Ovary (tissue), 9 donors: ENCODE results near the gene CALHM1. TPM values are rescaled to one million over a fixed set of nuclear protein-coding genes. Genes with fewer than 3 reads are reported as not detected.

ENCODE experiments used
- DNase-seq, 5 donors: peaks; one replicate each; pipeline ENCODE4 v3.0.0-alpha.2; 2019 to 2020
- H3K27ac ChIP-seq, 2 donors: fragments of 200-600 bp; one replicate each; pipeline versions ENCODE4 v1.5.1 to v1.8.0; 2019 to 2022
- H3K27me3 ChIP-seq: fragments of 200-600 bp; one replicate; pipeline ENCODE4 v1.8.0; 2022
- H3K36me3 ChIP-seq: fragments of 200-600 bp; sonication (generic); one replicate; pipeline ENCODE4 v1.5.1; 2019
- H3K4me1 ChIP-seq: one replicate; pipeline ENCODE4 v1.8.1; 2013; ENCODE audit warnings: mild to moderate bottlenecking, moderate library complexity; ENCODE audit not compliant: insufficient read depth
- H3K4me3 ChIP-seq: fragments of 200-600 bp; sonication (generic); one replicate; pipeline ENCODE4 v1.5.1; 2017
- H3K9me3 ChIP-seq, 2 donors: fragments of 200-600 bp in 1 of 2; sonication (generic) in 1 of 2; one replicate each; pipeline versions ENCODE4 v1.5.1 to v1.8.1; 2013 to 2019; ENCODE audit warnings: mild to moderate bottlenecking in 1 of 2, moderate library complexity in 1 of 2
- CTCF ChIP-seq, 3 donors: fragments of 450-650 bp in 2 of 3; fragments of 200-600 bp in 1 of 3; IDR thresholded peaks; one replicate each; pipeline versions ENCODE4 v1.5.1 to v1.8.0; 2016 to 2022; ENCODE audit warnings: antibody characterized with exemption in 3 of 3, mild to moderate bottlenecking in 1 of 3
- EP300 ChIP-seq: sonication (generic); formaldehyde crosslinking; IDR thresholded peaks from one replicate; pipeline ENCODE4 v1.6.1; 2017; ENCODE audit warnings: antibody characterized with exemption
- POLR2A ChIP-seq: fragments of 450-650 bp; IDR thresholded peaks from one replicate; pipeline ENCODE4 v1.6.1; 2017; ENCODE audit warnings: antibody characterized with exemption, mild to moderate bottlenecking, moderate library complexity
- WGBS, 3 donors: extraction: QIAGEN DNeasy Blood & Tissue Kit in 1 of 3; methylation state at CpG; one replicate each; pipeline versions ENCODE4 v1.1.5 to v1.1.7; 2013 to 2017; 5-methylcytosine and 5-hydroxymethylcytosine counted together
- intact Hi-C, 4 donors: fragments of 100-400 bp; cut with DNase I; formaldehyde crosslinking; loops; one replicate each; pipeline versions ENCODE4 v1.11.0 to v1.15.1; 2022 to 2023
- polyA plus RNA-seq, 2 donors: library from polyadenylated mRNA; stranded (reverse); fragments of 200-250 nt in 1 of 2; fragments of 350-450 nt in 1 of 2; fragmentation: Illumina TruSeq in 1 of 2; extraction: RNeasy Lipid Tissue Mini Kit (QIAGEN cat#74804) in 1 of 2; gene quantifications; one replicate each; pipeline ENCODE4 v1.2.3, GENCODE V29; 2013 to 2014
- total RNA-seq, 7 donors: library from RNA; depleted of rRNA in 2 of 7; stranded (reverse); fragments of >200 nt in 2 of 7; fragmentation: NEBNext Ultra II Directional in 3 of 7; extraction: Animal tissue kit (Norgen Biotek cat#: 25700) in 3 of 7; gene quantifications; one replicate each; pipeline versions ENCODE4 v1.1.0 to v1.2.4, GENCODE V29; 2016 to 2023
- donor health status: DM: no; HTN: no; CAD: no; lungs with moderate emphysema.
- donor health status: DM: no; HTN: no; CAD: no.
- donor health status: Bipolar disorder and iron deficiency.
- donor health status: DM: yes; HTN: yes; CAD: no.
- donor health status: DM: no; HTN: no; CAD: no.
- donor health status: DM: yes; HTN: yes; CAD: no.

Gene CALHM1
- total and polyA plus RNA-seq, 9 donors: not detected

- peak overlapping the region; percentile 93 to 97 for H3K27ac ChIP-seq
- peak overlapping the region; percentile 69 for H3K4me3 ChIP-seq
- intact Hi-C loops: no loop called here
- no peaks in the 10 kb centered on the region for H3K27me3 ChIP-seq
- H3K4me1 ChIP-seq: peaks cover 25% of the 10 kb centered on the region
- no peaks in the 10 kb centered on the region for H3K9me3 ChIP-seq
- WGBS, 3 donors: 18 to 23% (median 22%) methylated on average over 26 to 27 of the region's 27 CpGs
- DNase-seq: no peak
- no peaks in the 10 kb centered on the region for H3K36me3 ChIP-seq
- TF ChIP-seq POLR2A (no peak), EP300 (no peak), CTCF (IDR thresholded peaks at IDR 0.05) (no peak)
Observed at GRCh38 chr10:103452506-103453230, 6.0 kb downstream of the CALHM1 start.

GRCh38 chr10:103451831-103452505 lies 6.7 kb downstream of the CALHM1 start, which contains the start of gene CALHM2:
TSS of gene CALHM2 (minus strand) at chr10:103452370. CDS start at chr10:103449941, 2,429 bp downstream.
- Histone ChIP-seq H3K27ac (peak within 1 kb of the TSS; percentile 93 to 97), H3K27me3 (no peaks in the 10 kb centered on the region), H3K4me1 (peaks cover 30% of the 10 kb centered on the region), H3K36me3 (no peaks in the 10 kb centered on the region), H3K9me3 (no peaks in the 10 kb centered on the region), H3K4me3 (peak within 1 kb of the TSS; percentile 69)
- WGBS, 3 donors: 0 to 11% (median 0%) methylated on average over 29 to 32 of the region's 32 CpGs
- TF ChIP-seq CTCF (IDR thresholded peaks at IDR 0.05) (no peak), POLR2A (peak; percentile 48), EP300 (no peak)
- DNase-seq: peak; percentile 73 to 81 (median 76)
- intact Hi-C loops: no loop called here

GRCh38 chr10:103451091-103451813 lies 7.4 kb downstream of the CALHM1 start:
- WGBS, 3 donors: 0 to 1% (median 0%) methylated on average over 14 of the region's 14 CpGs
- Histone ChIP-seq H3K4me1 (peaks cover 33% of the 10 kb centered on the region), H3K27me3 (no peaks in the 10 kb centered on the region), H3K4me3 (peak overlapping the region; percentile 69), H3K27ac (peak overlapping the region; percentile 93 to 97), H3K9me3 (no peaks in the 10 kb centered on the region), H3K36me3 (no peaks in the 10 kb centered on the region)
- peak; percentile 68 to 81 (median 75) for DNase-seq
- TF ChIP-seq EP300 (no peak), CTCF (IDR thresholded peaks at IDR 0.05) (no peak), POLR2A (peak; percentile 25)
- intact Hi-C loops: no loop called here

- H3K36me3 ChIP-seq: no peaks in the 10 kb centered on the region
- 68 to 73% (median 72%) methylated on average over 12 of the region's 12 CpGs for WGBS, 3 donors
- peak overlapping the region; percentile 93 to 97 for H3K27ac ChIP-seq
- no peaks in the 10 kb centered on the region for H3K9me3 ChIP-seq
- TF ChIP-seq CTCF (IDR thresholded peaks at IDR 0.05): no peak
- peak overlapping the region; percentile 69 for H3K4me3 ChIP-seq
- H3K27me3 ChIP-seq: no peaks in the 10 kb centered on the region
- peaks cover 40% of the 10 kb centered on the region for H3K4me1 ChIP-seq
- intact Hi-C loops: no loop called here
- DNase-seq: no peak
Observed at GRCh38 chr10:103450201-103450695, 8.5 kb downstream of the CALHM1 start.
